HEK293 (cell line): ENCODE measurements around the gene C1orf94.

Source experiments
- CTCF ChIA-PET: fragments of 350-600 bp; formaldehyde crosslinking; extraction: SDS; loops from one replicate; lab custom pipeline; 2021; ENCODE audit warnings: antibody characterized with exemption; lab: Yijun Ruan, JAX
- POLR2A ChIA-PET: fragments of 300-600 bp; formaldehyde crosslinking; extraction: SDS; loops from one replicate; lab custom pipeline; 2020; ENCODE audit warnings: antibody characterized with exemption, inconsistent platforms; lab: Yijun Ruan, JAX
- H3K27ac ChIP-seq: fragments of 200-500 bp; sonication (Bioruptor generic); 2 replicates; pipeline ENCODE4 v1.5.1; 2014; ENCODE audit warnings: low read depth, low read length, control low read depth, inconsistent platforms; ENCODE audit errors: extremely low read depth
- H3K36me3 ChIP-seq, 2 experiments: fragments of 200-500 bp in 1 of 2; sonication (Bioruptor generic) in 1 of 2; 1 replicate in 1 of 2; 2 replicates in 1 of 2; pipeline ENCODE4 v1.5.1; 2014 to 2017; ENCODE audit warnings: inconsistent platforms in 2 of 2, low read length in 2 of 2; ENCODE audit not compliant: control insufficient read depth in 2 of 2, insufficient read depth in 1 of 2
- H3K4me1 ChIP-seq: fragments of 200-500 bp; sonication (Bioruptor generic); 2 replicates; pipeline ENCODE4 v1.5.1; 2014; ENCODE audit warnings: mild to moderate bottlenecking, low read length, inconsistent platforms; ENCODE audit not compliant: control insufficient read depth, insufficient read depth
- H3K4me3 ChIP-seq: 2 replicates; pipeline ENCODE4 v1.5.1; 2011; ENCODE audit warnings: low read depth, mild to moderate bottlenecking, control low read depth, low read length, moderate library complexity
- H3K9me3 ChIP-seq: fragments of 200-500 bp; sonication (Bioruptor generic); 2 replicates; pipeline ENCODE4 v1.5.1; 2014; ENCODE audit warnings: low read depth, low read length, inconsistent platforms; ENCODE audit not compliant: control insufficient read depth, insufficient read depth
- BCL11B ChIP-seq: fragments of 450-650 bp; formaldehyde crosslinking; IDR thresholded peaks from 2 replicates; pipeline ENCODE4 v1.5.1; 2016; ENCODE audit warnings: low read depth, missing biosample characterization, missing genetic modification characterization
- ELK4 ChIP-seq: IDR thresholded peaks from 2 replicates; pipeline ENCODE4 v1.6.1; 2011; ENCODE audit warnings: mild to moderate bottlenecking, low read depth, low read length, borderline replicate concordance
- KLF7 ChIP-seq: fragments of 450-650 bp; formaldehyde crosslinking; IDR thresholded peaks from 2 replicates; pipeline ENCODE4 v1.5.1; 2016; ENCODE audit warnings: missing biosample characterization, missing genetic modification characterization, borderline replicate concordance
- MEIS1 ChIP-seq: sonication (generic); formaldehyde crosslinking; IDR thresholded peaks from 2 replicates; pipeline ENCODE4 v1.8.1; 2022; ENCODE audit warnings: missing genetic modification reagents, mild to moderate bottlenecking, borderline replicate concordance
- RBAK ChIP-seq: fragments of 450-650 bp; formaldehyde crosslinking; IDR thresholded peaks from 2 replicates; pipeline ENCODE4 v1.5.1; 2016; ENCODE audit warnings: missing biosample characterization, missing genetic modification characterization
- ZNF10 ChIP-seq: fragments of 450-650 bp; formaldehyde crosslinking; IDR thresholded peaks from 2 replicates; pipeline ENCODE4 v1.5.1; 2017; ENCODE audit warnings: missing biosample characterization, missing genetic modification characterization
- ZNF2 ChIP-seq: fragments of 450-650 bp; formaldehyde crosslinking; IDR thresholded peaks from 2 replicates; pipeline ENCODE4 v1.5.1; 2016; ENCODE audit warnings: missing biosample characterization, missing genetic modification characterization
- ZNF248 ChIP-seq: fragments of 450-650 bp; formaldehyde crosslinking; IDR thresholded peaks from 2 replicates; pipeline ENCODE4 v1.5.1; 2017; ENCODE audit warnings: missing biosample characterization, missing genetic modification characterization
- ZNF311 ChIP-seq: fragments of 450-650 bp; formaldehyde crosslinking; IDR thresholded peaks from 2 replicates; pipeline ENCODE4 v1.5.1; 2017; ENCODE audit warnings: missing biosample characterization, missing genetic modification characterization, borderline replicate concordance
- ZNF398 ChIP-seq: fragments of 450-650 bp; formaldehyde crosslinking; IDR thresholded peaks from 2 replicates; pipeline ENCODE4 v1.5.1; 2017; ENCODE audit warnings: missing biosample characterization, missing genetic modification characterization
- ZNF433 ChIP-seq: fragments of 450-650 bp; formaldehyde crosslinking; IDR thresholded peaks from 2 replicates; pipeline ENCODE4 v1.5.1; 2016; ENCODE audit warnings: missing biosample characterization, missing genetic modification characterization, low read depth
- ZNF510 ChIP-seq: fragments of 450-650 bp; formaldehyde crosslinking; IDR thresholded peaks from 2 replicates; pipeline ENCODE4 v1.5.1; 2018; ENCODE audit warnings: mild to moderate bottlenecking, missing genetic modification characterization, missing biosample characterization; ENCODE audit not compliant: insufficient replicate concordance
- ZNF544 ChIP-seq: fragments of 450-650 bp; formaldehyde crosslinking; IDR thresholded peaks from 2 replicates; pipeline ENCODE4 v1.5.0; 2017; ENCODE audit warnings: missing biosample characterization, missing genetic modification characterization
- ZNF555 ChIP-seq: fragments of 450-650 bp; formaldehyde crosslinking; conservative IDR thresholded peaks from 2 replicates; pipeline ENCODE4 v1.5.1; 2017; ENCODE audit warnings: missing biosample characterization, mild to moderate bottlenecking, missing genetic modification characterization, inconsistent platforms
- ZNF670 ChIP-seq: fragments of 450-650 bp; formaldehyde crosslinking; IDR thresholded peaks from 2 replicates; pipeline ENCODE4 v1.5.1; 2016; ENCODE audit warnings: missing biosample characterization, missing genetic modification characterization, low read depth
- ZNF704 ChIP-seq: fragments of 450-650 bp; formaldehyde crosslinking; IDR thresholded peaks from 2 replicates; pipeline ENCODE4 v1.5.1; 2016; ENCODE audit warnings: missing biosample characterization, missing genetic modification characterization
- ZSCAN5A ChIP-seq: fragments of 450-650 bp; formaldehyde crosslinking; IDR thresholded peaks from 2 replicates; pipeline ENCODE4 v1.5.1; 2016; ENCODE audit warnings: missing biosample characterization, missing genetic modification characterization

Gene C1orf94

GRCh38 chr1:34231441-34231840 is 54.7 kb downstream of the C1orf94 start:
- no peaks in the 10 kb centered on the region for H3K9me3 ChIP-seq
- ChIA-PET POLR2A (no interaction called here), CTCF (no interaction called here)
- TF ChIP-seq KLF7 (tag by site-specific recombination) = no peak
- no peak for TF ChIP-seq ZNF704 (tag by site-specific recombination)
- no peak for TF ChIP-seq ZNF555 (tag by site-specific recombination)
- no peak for TF ChIP-seq ZNF670 (tag by site-specific recombination)
- no peaks in the 10 kb centered on the region for H3K36me3 ChIP-seq
- no peak overlapping the region for H3K4me3 ChIP-seq
- no peak overlapping the region for H3K27ac ChIP-seq
- no peaks in the 10 kb centered on the region for H3K4me1 ChIP-seq

- Histone ChIP-seq H3K36me3 (no peaks in the 10 kb centered on the region), H3K4me1 (no peaks in the 10 kb centered on the region), H3K4me3 (no peak overlapping the region), H3K27ac (no peak overlapping the region), H3K9me3 (no peaks in the 10 kb centered on the region)
- ChIA-PET CTCF (no interaction called here), POLR2A (no interaction called here)
- TF ChIP-seq ZNF433 (no peak), ZNF398 (tag by site-specific recombination) (no peak), RBAK (tag by site-specific recombination) (no peak), ZNF248 (tag by site-specific recombination) (no peak), ZNF544 (tag by site-specific recombination) (no peak), BCL11B (tag by site-specific recombination) (no peak), ZNF2 (tag by site-specific recombination) (no peak), ZNF311 (no peak), ZNF704 (tag by site-specific recombination) (no peak), MEIS1 (CRISPR knock-in tag) (no peak), ZNF510 (tag by site-specific recombination) (no peak), ZNF10 (tag by site-specific recombination) (no peak)
These were observed 58.9 kb downstream of the C1orf94 start for GRCh38 chr1:34235594-34235993.

- TF ChIP-seq ZSCAN5A (tag by site-specific recombination) (no peak), ELK4 (no peak)
- H3K4me3 ChIP-seq = no peak overlapping the region
- H3K9me3 ChIP-seq = no peaks in the 10 kb centered on the region
- ChIA-PET CTCF (no interaction called here), POLR2A (no interaction called here)
- no peaks in the 10 kb centered on the region for H3K4me1 ChIP-seq
- no peaks in the 10 kb centered on the region for H3K36me3 ChIP-seq
- no peak overlapping the region for H3K27ac ChIP-seq
These were observed 59.4 kb downstream of the C1orf94 start for GRCh38 chr1:34236089-34236488.
